Brain pericyte (primary cell): ENCODE data around the gene NR5A1.

Source experiments
- DNase-seq: peaks from one replicate; pipeline ENCODE4 v3.0.0-alpha.2; 2012; ENCODE audit warnings: low read depth, low spot score

The NR5A1 gene

GRCh38 chr9:124514125-124514524 is 6.9 kb upstream of the NR5A1 start:
- DNase-seq: no peak

- no peak for DNase-seq
Measured at GRCh38 chr9:124513376-124513994, 6.3 kb upstream of the NR5A1 start.

- DNase-seq: no peak
Measured at GRCh38 chr9:124512806-124513204, 5.6 kb upstream of the NR5A1 start.

- no peak for DNase-seq
Measured at GRCh38 chr9:124511891-124512805, 4.9 kb upstream of the NR5A1 start.

- no peak for DNase-seq
Measured at GRCh38 chr9:124511426-124511840, 4.2 kb upstream of the NR5A1 start.

- no peak for DNase-seq
Measured at GRCh38 chr9:124510650-124511425, 3.6 kb upstream of the NR5A1 start.

GRCh38 chr9:124507880-124508423 is 753 bp upstream of the NR5A1 start:
- DNase-seq: no peak

GRCh38 chr9:124506433-124506832 is 766 bp downstream of the NR5A1 start:
- DNase-seq: no peak

- no peak for DNase-seq
Measured at GRCh38 chr9:124505901-124506346, 1.3 kb downstream of the NR5A1 start.

- no peak for DNase-seq
Measured at GRCh38 chr9:124505006-124505900, 1.9 kb downstream of the NR5A1 start.

- no peak for DNase-seq
Measured at GRCh38 chr9:124504530-124505005, 2.6 kb downstream of the NR5A1 start.

- no peak for DNase-seq
Measured at GRCh38 chr9:124503713-124504529, 3.3 kb downstream of the NR5A1 start.

GRCh38 chr9:124502711-124503702 is 4.2 kb downstream of the NR5A1 start:
- DNase-seq: no peak

- DNase-seq: no peak
Measured at GRCh38 chr9:124501771-124502320, 5.4 kb downstream of the NR5A1 start.

GRCh38 chr9:124500796-124501611 is 6.2 kb downstream of the NR5A1 start:
- DNase-seq: no peak

GRCh38 chr9:124500028-124500795 is 7.0 kb downstream of the NR5A1 start:
- no peak for DNase-seq

GRCh38 chr9:124499216-124499615 is 8.0 kb downstream of the NR5A1 start:
- no peak for DNase-seq
